GM08714 (cell line): ENCODE data around the gene ARHGEF9.
"Not testable (repeated sequence)": the region's sequence is repeated elsewhere in the genome, so short reads cannot be mapped to it uniquely, and the experiment has no call there.

Experiments used
- H3K4me3 ChIP-seq: fragments of 200-500 bp; sonication (Bioruptor generic); 2 replicates; pipeline ENCODE4 v1.5.1; 2014; ENCODE audit warnings: mild to moderate bottlenecking, low read length, inconsistent platforms
- ZNF274 ChIP-seq: IDR thresholded peaks from 2 replicates; pipeline ENCODE4 v1.6.1; 2012; ENCODE audit warnings: mild to moderate bottlenecking, low read depth, low read length

Gene ARHGEF9

GRCh38 chrX:63658920-63659319 is 126.1 kb downstream of the ARHGEF9 start:
- TF ChIP-seq ZNF274, result no peak
- H3K4me3 ChIP-seq, result no peak overlapping the region

GRCh38 chrX:63657821-63658220 is 127.2 kb downstream of the ARHGEF9 start:
- no peak for TF ChIP-seq ZNF274
- no peak overlapping the region for H3K4me3 ChIP-seq

GRCh38 chrX:63656871-63657580 is 128.0 kb downstream of the ARHGEF9 start:
- no peak for TF ChIP-seq ZNF274
- H3K4me3 ChIP-seq, result no peak overlapping the region

GRCh38 chrX:63652086-63652765 is 132.8 kb downstream of the ARHGEF9 start:
- no peak for TF ChIP-seq ZNF274
- no peak overlapping the region for H3K4me3 ChIP-seq

DNA sequence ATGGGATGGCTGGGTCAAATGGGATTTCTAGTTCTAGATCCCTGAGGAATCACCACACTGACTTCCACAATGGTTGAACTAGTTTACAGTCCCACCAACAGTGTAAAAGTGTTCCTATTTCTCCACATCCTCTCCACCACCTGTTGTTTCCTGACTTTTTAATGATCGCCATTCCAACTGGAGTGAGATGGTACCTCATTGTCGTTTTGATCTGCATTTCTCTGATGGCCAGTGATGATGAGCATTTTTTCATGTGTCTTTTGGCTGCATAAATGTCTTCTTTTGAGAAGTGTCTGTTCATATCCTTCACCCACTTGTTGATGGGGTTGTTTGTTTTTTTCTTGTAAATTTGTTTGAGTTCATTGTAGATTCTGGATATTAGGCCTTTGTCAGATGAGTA is 139.3 kb downstream of the ARHGEF9 start:
- not testable (repeated sequence) for H3K4me3 ChIP-seq

GRCh38 chrX:63635750-63636149 is 149.3 kb downstream of the ARHGEF9 start:
- H3K4me3 ChIP-seq, result no peak overlapping the region
- no peak for TF ChIP-seq ZNF274

DNA sequence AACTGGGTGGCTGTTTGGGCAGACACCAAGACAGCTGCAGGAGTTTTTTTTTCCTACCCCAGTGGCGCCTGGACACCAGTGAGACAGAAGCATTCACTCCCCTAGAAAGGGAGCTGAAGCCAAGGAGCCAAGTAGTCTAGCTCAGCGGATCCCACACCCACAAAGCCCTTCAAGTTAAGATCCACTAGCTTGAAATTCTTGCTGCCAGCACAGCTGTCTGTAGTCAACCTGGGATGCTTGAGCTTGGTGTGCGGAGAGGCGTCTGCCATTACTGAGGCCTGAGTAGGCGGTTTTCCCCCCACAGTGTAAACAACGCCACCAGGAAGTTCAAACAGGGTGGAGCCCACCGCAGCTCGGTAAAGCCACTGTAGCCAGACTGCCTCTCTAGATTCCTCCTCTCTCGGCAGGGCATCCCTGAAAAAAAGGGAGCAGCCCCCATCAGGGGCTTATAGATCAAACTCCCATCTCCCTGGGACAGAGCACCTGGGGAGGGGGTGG is 171.4 kb downstream of the ARHGEF9 start:
- H3K4me3 ChIP-seq, result no peak overlapping the region
- TF ChIP-seq ZNF274, result no peak

- no peak overlapping the region for H3K4me3 ChIP-seq
- no peak for TF ChIP-seq ZNF274
These were observed 199.1 kb downstream of the ARHGEF9 start for GRCh38 chrX:63585936-63586335.
